GM23338 (cell line): ENCODE measurements around the gene LRMDA. TPM values are rescaled to one million over a fixed set of nuclear protein-coding genes. Genes with fewer than 3 reads are reported as not detected.

Experiments
- ATAC-seq: fragments of 200-7000 bp; cut with Tn5 transposase; 3 replicates; pipeline ENCODE4 v1.9.1; 2020
- DNase-seq: peaks from one replicate; pipeline ENCODE4 v3.0.0-alpha.2; 2015; ENCODE audit warnings: low spot score
- H2AFZ ChIP-seq: fragments of 200-600 bp; sonication (generic); 2 replicates; pipeline ENCODE4 v1.8.0; 2016; ENCODE audit warnings: antibody characterized with exemption, mild to moderate bottlenecking, moderate library complexity
- H3F3A ChIP-seq: fragments of 200-600 bp; sonication (generic); replicated peaks from 2 replicates; pipeline ENCODE4 v1.8.0; 2017; ENCODE audit warnings: antibody characterized with exemption, mixed run types, low read depth
- H3K27ac ChIP-seq: fragments of 200-600 bp; sonication (generic); 2 replicates; pipeline ENCODE4 v1.6.1; 2016; ENCODE audit warnings: low read depth
- H3K27me3 ChIP-seq: fragments of 200-600 bp; sonication (generic); 2 replicates; pipeline ENCODE4 v1.8.0; 2016; ENCODE audit warnings: mild to moderate bottlenecking, mixed run types, moderate library complexity; ENCODE audit not compliant: insufficient read depth
- H3K36me3 ChIP-seq: fragments of 200-600 bp; sonication (generic); 2 replicates; pipeline ENCODE4 v1.8.0; 2016; ENCODE audit warnings: mild to moderate bottlenecking; ENCODE audit not compliant: insufficient read depth
- H3K4me1 ChIP-seq: fragments of 200-600 bp; sonication (generic); 2 replicates; pipeline ENCODE4 v1.8.0; 2016; ENCODE audit warnings: mild to moderate bottlenecking, moderate library complexity; ENCODE audit not compliant: insufficient read depth
- H3K4me2 ChIP-seq: fragments of 200-600 bp; sonication (generic); 2 replicates; pipeline ENCODE4 v1.7.1; 2017; ENCODE audit warnings: mixed run types
- H3K4me3 ChIP-seq: fragments of 200-600 bp; sonication (generic); 2 replicates; pipeline ENCODE4 v1.6.1; 2016; ENCODE audit warnings: mixed run types
- H3K79me2 ChIP-seq: fragments of 200-600 bp; sonication (generic); replicated peaks from 2 replicates; pipeline ENCODE4 v1.8.0; 2017; ENCODE audit warnings: mild to moderate bottlenecking; ENCODE audit not compliant: insufficient read depth
- H3K9me2 ChIP-seq: fragments of 200-600 bp; sonication (generic); 2 replicates; pipeline ENCODE4 v1.8.0; 2017; ENCODE audit not compliant: insufficient read depth
- H4K20me1 ChIP-seq: fragments of 200-600 bp; sonication (generic); replicated peaks from 2 replicates; pipeline ENCODE4 v1.8.0; 2017; ENCODE audit warnings: mild to moderate bottlenecking; ENCODE audit not compliant: insufficient read depth
- H3K27ac Mint-ChIP-seq: 2 replicates; pipeline ENCODE4 v1.8.0; 2020; ENCODE audit warnings: inconsistent platforms, mild to moderate bottlenecking, moderate library complexity, mixed read lengths
- H3K27me3 Mint-ChIP-seq: 3 replicates; pipeline ENCODE4 v1.8.0; 2022; ENCODE audit warnings: low read depth, mild to moderate bottlenecking, moderate library complexity, mixed read lengths, inconsistent platforms; ENCODE audit not compliant: insufficient read depth, poor library complexity
- H3K36me3 Mint-ChIP-seq: 3 replicates; pipeline ENCODE4 v1.8.0; 2021; ENCODE audit warnings: low read depth, mild to moderate bottlenecking, inconsistent platforms, moderate library complexity, mixed read lengths
- H3K4me1 Mint-ChIP-seq: 3 replicates; pipeline ENCODE4 v1.8.0; 2020; ENCODE audit warnings: mild to moderate bottlenecking, inconsistent platforms, mixed read lengths
- H3K4me3 Mint-ChIP-seq: 3 replicates; pipeline ENCODE4 v1.8.0; 2021; ENCODE audit warnings: moderate library complexity, mild to moderate bottlenecking, inconsistent platforms, mixed read lengths
- H3K9me3 Mint-ChIP-seq: 3 replicates; pipeline ENCODE4 v1.8.0; 2020; ENCODE audit warnings: moderate library complexity, mild to moderate bottlenecking, inconsistent platforms, mixed read lengths
- ZNF331 ChIP-seq: fragments of 250-450 bp; sonication (Bioruptor Pico); IDR thresholded peaks from 2 replicates; pipeline ENCODE4 v1.5.0; 2020; ENCODE audit warnings: low read depth, mild to moderate bottlenecking, moderate library complexity
- ZNF462 ChIP-seq: fragments of 250-450 bp; sonication (Bioruptor Pico); IDR thresholded peaks from 2 replicates; pipeline ENCODE4 v1.5.0; 2020; ENCODE audit warnings: mild to moderate bottlenecking, moderate library complexity
- polyA plus RNA-seq: library from polyadenylated mRNA; unstranded; fragments of >200 nt; fragmentation: Nextera tagmentation; extraction: Ambion mirVana; gene quantifications from 2 replicates; pipeline ENCODE4 v1.2.1, GENCODE V29; 2016
- total RNA-seq: library from RNA; depleted of rRNA; stranded (reverse); fragments of >200 nt; shearing (Covaris generic); gene quantifications from 2 replicates; pipeline ENCODE4 v1.2.3, GENCODE V29; 2014

LRMDA gene
- total and polyA plus RNA-seq, 2 experiments from 2014 or later: 0.90 to 1.8 TPM

- ATAC-seq: peak; percentile 39; the same call in 2 of the 3 replicates
Measured at GRCh38 chr10:75685187-75685586, 253.8 kb downstream of the LRMDA start.

More at GRCh38 chr10:75685187-75685586, 253.8 kb downstream of the LRMDA start:
- no peak overlapping the region for H3K4me3 Mint-ChIP-seq
- H3K9me3 Mint-ChIP-seq: no peaks in the 10 kb centered on the region; the same call in 2 of the 3 replicates
- Histone ChIP-seq H3K9me2 (no peaks in the 10 kb centered on the region), H3K27me3 (no peaks in the 10 kb centered on the region), H3F3A (no peaks in the 10 kb centered on the region), H3K4me3 (no peak overlapping the region), H3K4me2 (no peak overlapping the region), H3K27ac (no peak overlapping the region), H3K79me2 (no peaks in the 10 kb centered on the region), H3K4me1 (no peaks in the 10 kb centered on the region), H2AFZ (no peak overlapping the region), H3K36me3 (no peaks in the 10 kb centered on the region), H4K20me1 (no peaks in the 10 kb centered on the region)
- no peaks in the 10 kb centered on the region for H3K4me1 Mint-ChIP-seq
- H3K36me3 Mint-ChIP-seq: no peaks in the 10 kb centered on the region
- peaks cover 6% of the 10 kb centered on the region for H3K27me3 Mint-ChIP-seq
- no peak overlapping the region; the same call in 1 of the 2 replicates for H3K27ac Mint-ChIP-seq
- DNase-seq: peak; percentile 15
- TF ChIP-seq ZNF331 (CRISPR knock-in tag): no peak
- 0 out of 2 replicates have a peak, but pooled peaks have one; percentile 14 for TF ChIP-seq ZNF462 (CRISPR knock-in tag)
